PC-3 (cell line): ENCODE data around the gene STIMATE. TPM values are rescaled to one million over a fixed set of nuclear protein-coding genes. Genes with fewer than 3 reads are reported as not detected.

Source experiments
- ATAC-seq: fragments of 200-7000 bp; cut with Tn5 transposase; 2 replicates; pipeline ENCODE4 v1.9.1; 2020; ENCODE audit warnings: mild to moderate bottlenecking, moderate library complexity
- BruUV-seq: library from RNA; stranded (reverse); fragments of 400-500 nt; replicated peaks from 2 replicates; lab custom pipeline; 2021; lab: Mats Ljungman, UMichigan
- CTCF ChIA-PET: fragments of 300-600 bp; sonication (Branson Sonifier 250); formaldehyde crosslinking; loops from one replicate; lab custom pipeline; 2022; ENCODE audit warnings: antibody characterized with exemption; lab: Charles Lee
- POLR2A ChIA-PET: fragments of 300-600 bp; sonication (Branson Sonifier 250); formaldehyde crosslinking; loops from one replicate; lab custom pipeline; 2022; ENCODE audit warnings: antibody characterized with exemption; ENCODE audit not compliant: unreplicated experiment; lab: Charles Lee
- DNase-seq: peaks from one replicate; pipeline ENCODE4 v3.0.0-alpha.2; 2015
- H2AFZ ChIP-seq: fragments of 300-600 bp; sonication (generic); 2 replicates; pipeline ENCODE4 v1.6.0; 2016; ENCODE audit warnings: antibody characterized with exemption, low read length
- H3F3A ChIP-seq: fragments of 300-600 bp; sonication (generic); one replicate; pipeline ENCODE4 v1.6.0; 2017; ENCODE audit warnings: antibody characterized with exemption, low read length, control low read depth, mild to moderate bottlenecking; ENCODE audit not compliant: unreplicated experiment
- H3K27ac ChIP-seq: fragments of 300-600 bp; sonication (generic); 2 replicates; pipeline ENCODE4 v1.5.1; 2016; ENCODE audit warnings: mild to moderate bottlenecking, low read length
- H3K27me3 ChIP-seq: fragments of 300-600 bp; sonication (generic); 2 replicates; pipeline ENCODE4 v1.6.1; 2016; ENCODE audit warnings: low read length, mixed read lengths
- H3K36me3 ChIP-seq: fragments of 300-600 bp; sonication (generic); 2 replicates; pipeline ENCODE4 v1.6.1; 2016; ENCODE audit warnings: low read depth, mixed run types, low read length, mixed read lengths
- H3K4me1 ChIP-seq: fragments of 300-600 bp; sonication (generic); 2 replicates; pipeline ENCODE4 v1.5.1; 2016; ENCODE audit warnings: low read length; ENCODE audit not compliant: insufficient read depth
- H3K4me2 ChIP-seq: fragments of 300-600 bp; sonication (generic); 2 replicates; pipeline ENCODE4 v1.6.0; 2016; ENCODE audit warnings: low read length
- H3K4me3 ChIP-seq: fragments of 300-600 bp; sonication (generic); 2 replicates; pipeline ENCODE4 v1.5.1; 2016; ENCODE audit warnings: mild to moderate bottlenecking, low read length, mixed read lengths
- H3K79me2 ChIP-seq: fragments of 300-600 bp; sonication (generic); 2 replicates; pipeline ENCODE4 v1.6.1; 2017; ENCODE audit warnings: low read length, mixed read lengths
- H3K9ac ChIP-seq: fragments of 300-600 bp; sonication (generic); 2 replicates; pipeline ENCODE4 v1.6.0; 2016; ENCODE audit warnings: mild to moderate bottlenecking, low read length
- H3K9me2 ChIP-seq: fragments of 300-600 bp; sonication (generic); replicated peaks from 2 replicates; pipeline ENCODE4 v1.6.1; 2016; ENCODE audit warnings: mixed run types, low read length, mixed read lengths
- H3K9me3 ChIP-seq: fragments of 300-600 bp; sonication (generic); 2 replicates; pipeline ENCODE4 v1.6.1; 2016; ENCODE audit warnings: low read length, mixed read lengths
- H4K20me1 ChIP-seq: fragments of 300-600 bp; sonication (generic); 2 replicates; pipeline ENCODE4 v1.6.1; 2016; ENCODE audit warnings: low read length, mixed read lengths
- CTCF ChIP-seq: fragments of 300-600 bp; sonication (generic); conservative IDR thresholded peaks from 2 replicates; pipeline ENCODE4 v1.5.1; 2017; ENCODE audit warnings: antibody characterized with exemption, low read depth, mild to moderate bottlenecking, low read length
- EZH2 ChIP-seq: fragments of 300-600 bp; sonication (generic); IDR thresholded peaks from one replicate; pipeline ENCODE4 v1.6.1; 2017; ENCODE audit warnings: antibody characterized with exemption, mild to moderate bottlenecking, low read length; ENCODE audit not compliant: unreplicated experiment
- EZH2phosphoT487 ChIP-seq: fragments of 300-600 bp; sonication (generic); IDR thresholded peaks from 2 replicates; pipeline ENCODE4 v1.6.1; 2018; ENCODE audit warnings: mild to moderate bottlenecking, antibody characterized with exemption, low read length, borderline replicate concordance
- intact Hi-C: fragments of 100-400 bp; cut with micrococcal nuclease; formaldehyde crosslinking; loops from 2 replicates; pipeline ENCODE4 v1.9.0; 2023
- total RNA-seq: library from RNA; depleted of rRNA; stranded (reverse); fragments of >200 nt; gene quantifications from 2 replicates; pipeline ENCODE4 v1.2.3, GENCODE V29; 2014

Gene STIMATE
- total RNA-seq, 1 experiment from 2014 or later = 29.7 TPM

DNA sequence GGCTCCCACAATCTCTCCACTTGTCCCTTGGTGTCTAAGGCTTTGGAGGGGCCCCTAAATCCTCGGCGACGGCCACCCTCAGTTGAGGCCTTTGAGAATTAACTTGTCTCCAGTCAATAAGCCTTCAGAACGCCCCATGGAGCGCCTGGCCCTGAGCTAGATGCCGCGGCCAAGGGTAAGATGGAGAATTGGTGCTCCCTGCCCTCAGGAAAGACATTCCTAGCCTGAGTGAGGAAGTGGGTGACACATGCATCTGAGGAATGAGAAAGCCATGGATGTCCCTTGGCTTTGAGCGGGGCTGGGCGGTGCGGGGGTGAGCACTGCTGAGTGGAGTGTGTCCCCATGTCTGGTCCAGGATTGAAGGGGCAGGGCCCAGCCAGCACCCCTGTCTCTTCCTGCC lies 80.1 kb downstream of the STIMATE start:
- no peaks in the 10 kb centered on the region for H3K4me1 ChIP-seq
- no peaks in the 10 kb centered on the region for H4K20me1 ChIP-seq
- BruUV-seq = no TSS peak
- no peak overlapping the region for H3K4me2 ChIP-seq
- H3K27ac ChIP-seq = no peak overlapping the region
- H3K4me3 ChIP-seq = no peak overlapping the region
- ATAC-seq (no peak), DNase-seq (no peak)
- ChIA-PET POLR2A (no interaction called here), CTCF (no interaction called here)
- no peak overlapping the region for H3K9ac ChIP-seq
- no peaks in the 10 kb centered on the region for H3K79me2 ChIP-seq
- TF ChIP-seq EZH2 (no peak), EZH2phosphoT487 (no peak), CTCF (no peak)
- H3K9me2 ChIP-seq = no peaks in the 10 kb centered on the region
- H3K9me3 ChIP-seq = no peaks in the 10 kb centered on the region
- H3K27me3 ChIP-seq = no peaks in the 10 kb centered on the region
- H3K36me3 ChIP-seq = no peaks in the 10 kb centered on the region
- no peak overlapping the region for H2AFZ ChIP-seq
- intact Hi-C loops = no loop called here
- H3F3A ChIP-seq = no peaks in the 10 kb centered on the region

GRCh38 chr3:52816654-52817053 lies 80.7 kb downstream of the STIMATE start:
- POLR2A ChIA-PET = no interaction called here
- ATAC-seq = no peak

More at GRCh38 chr3:52816654-52817053, 80.7 kb downstream of the STIMATE start:
- intact Hi-C loops = no loop called here
- Histone ChIP-seq H3K36me3 (no peaks in the 10 kb centered on the region), H3K27ac (no peak overlapping the region), H2AFZ (no peak overlapping the region), H3K9me3 (no peaks in the 10 kb centered on the region), H3K27me3 (no peaks in the 10 kb centered on the region), H3K9ac (no peak overlapping the region), H3K4me1 (no peaks in the 10 kb centered on the region), H3K9me2 (no peaks in the 10 kb centered on the region), H3K4me2 (no peak overlapping the region), H3K79me2 (no peaks in the 10 kb centered on the region), H4K20me1 (no peaks in the 10 kb centered on the region), H3K4me3 (no peak overlapping the region), H3F3A (no peaks in the 10 kb centered on the region)
- CTCF ChIA-PET = no interaction called here
- no peak for DNase-seq
- no peak for TF ChIP-seq EZH2phosphoT487
- no peak for TF ChIP-seq EZH2
- no peak for TF ChIP-seq CTCF
- BruUV-seq = no TSS peak
